GM04503 (cell line): ENCODE data around the gene NTF3.

Experiments
- DNase-seq: peaks from one replicate; pipeline ENCODE4 v3.0.0-alpha.2; 2012; ENCODE audit warnings: low read depth

Gene NTF3

GRCh38 chr12:5489017-5489416 lies 57.1 kb downstream of the NTF3 start:
- no peak for DNase-seq

GRCh38 chr12:5489760-5490406 lies 58.0 kb downstream of the NTF3 start:
- no peak for DNase-seq

- DNase-seq: no peak
Measured at GRCh38 chr12:5492562-5492961, 60.7 kb downstream of the NTF3 start.

- DNase-seq: no peak
Measured at GRCh38 chr12:5493018-5493417, 61.1 kb downstream of the NTF3 start.

GRCh38 chr12:5494343-5494742 lies 62.4 kb downstream of the NTF3 start:
- DNase-seq: no peak

- DNase-seq: no peak
Measured at GRCh38 chr12:5497329-5498053, 65.6 kb downstream of the NTF3 start.

- DNase-seq: no peak
Measured at GRCh38 chr12:5498076-5498475, 66.2 kb downstream of the NTF3 start.

- DNase-seq: no peak
Measured at GRCh38 chr12:5498806-5499205, 66.9 kb downstream of the NTF3 start.

GRCh38 chr12:5499566-5500330 lies 67.8 kb downstream of the NTF3 start:
- peak; percentile 95 for DNase-seq

GRCh38 chr12:5500331-5500659 lies 68.4 kb downstream of the NTF3 start:
- no peak for DNase-seq

GRCh38 chr12:5503774-5504173 lies 71.9 kb downstream of the NTF3 start:
- no peak for DNase-seq

GRCh38 chr12:5505116-5505515 lies 73.2 kb downstream of the NTF3 start:
- DNase-seq: no peak

- DNase-seq: no peak
Measured at GRCh38 chr12:5505751-5506150, 73.8 kb downstream of the NTF3 start.

- DNase-seq: no peak
Measured at GRCh38 chr12:5506295-5506694, 74.4 kb downstream of the NTF3 start.

- peak; percentile 69 for DNase-seq
Measured at GRCh38 chr12:5506821-5507231, 74.9 kb downstream of the NTF3 start.

- no peak for DNase-seq
Measured at GRCh38 chr12:5507401-5507935, 75.6 kb downstream of the NTF3 start.

- no peak for DNase-seq
Measured at GRCh38 chr12:5507944-5508343, 76.0 kb downstream of the NTF3 start.

- DNase-seq: no peak
Measured at GRCh38 chr12:5509102-5509501, 77.2 kb downstream of the NTF3 start.

GRCh38 chr12:5509557-5509956 lies 77.6 kb downstream of the NTF3 start:
- DNase-seq: no peak

- DNase-seq: no peak
Measured at GRCh38 chr12:5510251-5510805, 78.4 kb downstream of the NTF3 start.

GRCh38 chr12:5511256-5511643 lies 79.3 kb downstream of the NTF3 start:
- DNase-seq: no peak
